ENCODE results near the gene JPT1.

The JPT1 gene

GRCh38 chr17:75131278-75132017, 22.9 kb downstream of the JPT1 start, which contains the start of gene NT5C:
NT5C (minus strand) TSS chr17:75131742; CDS start chr17:75131707, 35 bp downstream.
- H3K27ac ChIP-seq (ENCODE audit: low read length): peak within 1 kb of the TSS; percentile 72
- peaks cover 5% of the 10 kb centered on the region; the same call in 1 of the 2 replicates for H4K20me1 ChIP-seq (ENCODE audit: insufficient read depth, low read length)
- peaks cover 16% of the 10 kb centered on the region for H3K79me2 ChIP-seq (ENCODE audit: low read length)
- H2AFZ ChIP-seq (ENCODE audit: low read depth, low read length): peak within 1 kb of the TSS; percentile 72
- H3K4me1 ChIP-seq (ENCODE audit: low read length): peaks cover 11% of the 10 kb centered on the region
- H3K36me3 ChIP-seq (replicated peaks; ENCODE audit: low read depth, low read length): peaks cover 22% of the 10 kb centered on the region
- peak; percentile 79 for TF ChIP-seq CTCF (IDR thresholded peaks at IDR 0.05; ENCODE audit: low read depth, low read length)
- no peak for TF ChIP-seq EZH2phosphoT487 (IDR thresholded peaks at IDR 0.05; ENCODE audit: low read depth)
- H3K4me2 ChIP-seq (ENCODE audit: low read length): peak within 1 kb of the TSS; percentile 78
- no peaks in the 10 kb centered on the region for H3K27me3 ChIP-seq (ENCODE audit: low read depth, low read length)
- no peaks in the 10 kb centered on the region for H3K9me3 ChIP-seq (ENCODE audit: insufficient read depth, low read length)
- H3K4me3 ChIP-seq (ENCODE audit: low read length): peak within 1 kb of the TSS; percentile 95
- H3K9ac ChIP-seq (ENCODE audit: low read length): peak within 1 kb of the TSS; percentile 97

GRCh38 chr17:75130632-75131277, 23.6 kb downstream of the JPT1 start:
- Histone ChIP-seq H3K4me2 (ENCODE audit: low read length) (peak overlapping the region; percentile 78), H3K9me3 (ENCODE audit: insufficient read depth, low read length) (no peaks in the 10 kb centered on the region), H4K20me1 (ENCODE audit: insufficient read depth, low read length) (peaks cover 5% of the 10 kb centered on the region; the same call in 1 of the 2 replicates), H3K9ac (ENCODE audit: low read length) (peak overlapping the region; percentile 97), H3K36me3 (replicated peaks; ENCODE audit: low read depth, low read length) (peaks cover 19% of the 10 kb centered on the region), H3K4me1 (ENCODE audit: low read length) (peaks cover 16% of the 10 kb centered on the region), H3K4me3 (ENCODE audit: low read length) (peak overlapping the region; percentile 95), H3K79me2 (ENCODE audit: low read length) (peaks cover 16% of the 10 kb centered on the region), H2AFZ (ENCODE audit: low read depth, low read length) (no peak overlapping the region), H3K27me3 (ENCODE audit: low read depth, low read length) (no peaks in the 10 kb centered on the region), H3K27ac (ENCODE audit: low read length) (peak overlapping the region; percentile 72)
- peak; percentile 68 for TF ChIP-seq CTCF (IDR thresholded peaks at IDR 0.05; ENCODE audit: low read depth, low read length)
- no peak for TF ChIP-seq EZH2phosphoT487 (IDR thresholded peaks at IDR 0.05; ENCODE audit: low read depth)

- Histone ChIP-seq H3K79me2 (ENCODE audit: low read length) (peaks cover 16% of the 10 kb centered on the region), H3K27ac (ENCODE audit: low read length) (no peak overlapping the region)
Measured at GRCh38 chr17:75130059-75130631, 24.2 kb downstream of the JPT1 start.

More at GRCh38 chr17:75130059-75130631, 24.2 kb downstream of the JPT1 start:
- Histone ChIP-seq H3K4me1 (ENCODE audit: low read length) (peaks cover 18% of the 10 kb centered on the region), H3K4me2 (ENCODE audit: low read length) (peak overlapping the region; percentile 78), H3K36me3 (replicated peaks; ENCODE audit: low read depth, low read length) (peaks cover 18% of the 10 kb centered on the region), H3K4me3 (ENCODE audit: low read length) (peak overlapping the region; percentile 95), H3K9me3 (ENCODE audit: insufficient read depth, low read length) (no peaks in the 10 kb centered on the region), H3K27me3 (ENCODE audit: low read depth, low read length) (no peaks in the 10 kb centered on the region), H4K20me1 (ENCODE audit: insufficient read depth, low read length) (peaks cover 5% of the 10 kb centered on the region; the same call in 1 of the 2 replicates), H2AFZ (ENCODE audit: low read depth, low read length) (no peak overlapping the region), H3K9ac (ENCODE audit: low read length) (peak overlapping the region; percentile 97; the same call in 1 of the 2 replicates)
- TF ChIP-seq CTCF (IDR thresholded peaks at IDR 0.05; ENCODE audit: low read depth, low read length) (no peak), EZH2phosphoT487 (IDR thresholded peaks at IDR 0.05; ENCODE audit: low read depth) (no peak)
